Measurements from ENCODE around the gene RPS13. TPM values are rescaled to one million over a fixed set of nuclear protein-coding genes. Genes with fewer than 3 reads are reported as not detected.

Gene RPS13
- total and polyA plus RNA-seq, 9 of the 15 experiments (the other 6 are each of a cell fraction or from before 2014, with no cell fraction given): 1,267 to 3,714 (median 1,762) TPM

DNA sequence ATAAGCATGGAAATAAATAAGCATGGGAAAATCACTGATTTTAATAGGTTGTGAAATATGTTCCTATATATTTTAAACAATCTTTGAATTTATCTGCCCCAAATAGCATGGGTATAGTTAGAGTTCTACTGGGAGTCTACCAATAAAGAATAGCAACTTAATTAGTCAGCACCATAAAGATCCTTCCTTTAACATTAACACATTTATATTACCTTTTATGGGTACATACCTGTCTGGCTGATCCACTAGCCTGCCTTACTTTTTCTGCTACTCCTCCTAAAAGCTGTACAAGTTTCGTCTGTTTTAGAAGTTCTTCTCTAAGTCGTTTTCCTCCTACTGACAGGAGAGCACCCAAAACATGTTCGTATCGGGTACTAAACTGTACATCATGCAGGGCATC lies 39.8 kb upstream of the RPS13 start:
- Histone ChIP-seq H3K9ac (ENCODE audit: insufficient read depth in 1 of 2, low read depth in 2 of 2, low read length in 2 of 2) (no peak overlapping the region), H3K36me3 (ENCODE audit: control insufficient read depth, insufficient read depth, low read length) (peaks cover 14% of the 10 kb centered on the region; the same call in 1 of the 3 replicates), H3K4me2 (ENCODE audit: insufficient read depth, low read length) (no peak overlapping the region), H3K9me3 (replicated peaks; ENCODE audit: control insufficient read depth, insufficient read depth, low read depth, low read length) (no peaks in the 10 kb centered on the region), H3K27ac (ENCODE audit: extremely low read depth, low read depth, low read length) (no peak overlapping the region), H4K20me1 (replicated peaks; ENCODE audit: control insufficient read depth, insufficient read depth, low read length) (no peaks in the 10 kb centered on the region), H3K27me3 (ENCODE audit: control insufficient read depth in 2 of 2, insufficient read depth in 2 of 2, low read length in 2 of 2) (no peaks in the 10 kb centered on the region), H3K9me1 (ENCODE audit: control insufficient read depth, insufficient read depth, low read length) (no peaks in the 10 kb centered on the region), H3K4me3 (no peak overlapping the region), H2AFZ (ENCODE audit: low read depth, low read length) (no peak overlapping the region), H3K4me1 (replicated peaks in 1 of 2; ENCODE audit: control insufficient read depth in 2 of 2, insufficient read depth in 2 of 2, low read length in 2 of 2) (no peaks in the 10 kb centered on the region), H3K79me2 (ENCODE audit: control insufficient read depth, insufficient read depth, low read length) (no peaks in the 10 kb centered on the region)
- no TSS peak for BruUV-seq (replicated peaks)
- WGBS (ENCODE audit: insufficient coverage, low coverage, missing lambda C conversion rate): 89% methylated on average over 4 of the region's 4 CpGs
- intact Hi-C loops (cut with micrococcal nuclease): no loop called here
- no peak for DNase-seq (ENCODE audit: extremely low read depth in 1 of 4, low spot score in 3 of 4)
- POLR2A ChIA-PET: no interaction called here
- ATAC-seq: no peak
- FAIRE-seq: no peak
- in situ Hi-C loops (cut with MboI): no loop called here
- CTCF ChIA-PET (ENCODE audit: low intra/inter-chr PET ratio): no interaction called here
- TF ChIP-seq, protein P1, sequence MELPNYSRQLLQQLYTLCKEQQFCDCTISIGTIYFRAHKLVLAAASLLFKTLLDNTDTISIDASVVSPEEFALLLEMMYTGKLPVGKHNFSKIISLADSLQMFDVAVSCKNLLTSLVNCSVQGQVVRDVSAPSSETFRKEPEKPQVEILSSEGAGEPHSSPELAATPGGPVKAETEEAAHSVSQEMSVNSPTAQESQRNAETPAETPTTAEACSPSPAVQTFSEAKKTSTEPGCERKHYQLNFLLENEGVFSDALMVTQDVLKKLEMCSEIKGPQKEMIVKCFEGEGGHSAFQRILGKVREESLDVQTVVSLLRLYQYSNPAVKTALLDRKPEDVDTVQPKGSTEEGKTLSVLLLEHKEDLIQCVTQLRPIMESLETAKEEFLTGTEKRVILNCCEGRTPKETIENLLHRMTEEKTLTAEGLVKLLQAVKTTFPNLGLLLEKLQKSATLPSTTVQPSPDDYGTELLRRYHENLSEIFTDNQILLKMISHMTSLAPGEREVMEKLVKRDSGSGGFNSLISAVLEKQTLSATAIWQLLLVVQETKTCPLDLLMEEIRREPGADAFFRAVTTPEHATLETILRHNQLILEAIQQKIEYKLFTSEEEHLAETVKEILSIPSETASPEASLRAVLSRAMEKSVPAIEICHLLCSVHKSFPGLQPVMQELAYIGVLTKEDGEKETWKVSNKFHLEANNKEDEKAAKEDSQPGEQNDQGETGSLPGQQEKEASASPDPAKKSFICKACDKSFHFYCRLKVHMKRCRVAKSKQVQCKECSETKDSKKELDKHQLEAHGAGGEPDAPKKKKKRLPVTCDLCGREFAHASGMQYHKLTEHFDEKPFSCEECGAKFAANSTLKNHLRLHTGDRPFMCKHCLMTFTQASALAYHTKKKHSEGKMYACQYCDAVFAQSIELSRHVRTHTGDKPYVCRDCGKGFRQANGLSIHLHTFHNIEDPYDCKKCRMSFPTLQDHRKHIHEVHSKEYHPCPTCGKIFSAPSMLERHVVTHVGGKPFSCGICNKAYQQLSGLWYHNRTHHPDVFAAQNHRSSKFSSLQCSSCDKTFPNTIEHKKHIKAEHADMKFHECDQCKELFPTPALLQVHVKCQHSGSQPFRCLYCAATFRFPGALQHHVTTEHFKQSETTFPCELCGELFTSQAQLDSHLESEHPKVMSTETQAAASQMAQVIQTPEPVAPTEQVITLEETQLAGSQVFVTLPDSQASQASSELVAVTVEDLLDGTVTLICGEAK (IDR thresholded peaks at IDR 0.05): no peak
- TF ChIP-seq, protein P1 (CRISPR knock-in tag; IDR thresholded peaks at IDR 0.05): no peak
- no peak for TF ChIP-seq NR3C1 (CRISPR knock-in tag; IDR thresholded peaks at IDR 0.05)
- TF ChIP-seq ZNF445 (CRISPR knock-in tag; IDR thresholded peaks at IDR 0.05; ENCODE audit: low read depth): no peak
- TF ChIP-seq, protein P2, sequence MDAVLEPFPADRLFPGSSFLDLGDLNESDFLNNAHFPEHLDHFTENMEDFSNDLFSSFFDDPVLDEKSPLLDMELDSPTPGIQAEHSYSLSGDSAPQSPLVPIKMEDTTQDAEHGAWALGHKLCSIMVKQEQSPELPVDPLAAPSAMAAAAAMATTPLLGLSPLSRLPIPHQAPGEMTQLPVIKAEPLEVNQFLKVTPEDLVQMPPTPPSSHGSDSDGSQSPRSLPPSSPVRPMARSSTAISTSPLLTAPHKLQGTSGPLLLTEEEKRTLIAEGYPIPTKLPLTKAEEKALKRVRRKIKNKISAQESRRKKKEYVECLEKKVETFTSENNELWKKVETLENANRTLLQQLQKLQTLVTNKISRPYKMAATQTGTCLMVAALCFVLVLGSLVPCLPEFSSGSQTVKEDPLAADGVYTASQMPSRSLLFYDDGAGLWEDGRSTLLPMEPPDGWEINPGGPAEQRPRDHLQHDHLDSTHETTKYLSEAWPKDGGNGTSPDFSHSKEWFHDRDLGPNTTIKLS (IDR thresholded peaks at IDR 0.05; ENCODE audit: borderline replicate concordance, low read depth): no peak
- TF ChIP-seq TOE1 (IDR thresholded peaks at IDR 0.05; ENCODE audit: borderline replicate concordance): no peak
- TF ChIP-seq TOE1 (CRISPR knock-in tag; IDR thresholded peaks at IDR 0.05; ENCODE audit: borderline replicate concordance, low read depth): no peak
- no peak for TF ChIP-seq LARP7 (IDR thresholded peaks at IDR 0.05)
- no peak for TF ChIP-seq TAF9B (IDR thresholded peaks at IDR 0.05; ENCODE audit: partially characterized antibody)
- TF ChIP-seq, protein P3, sequence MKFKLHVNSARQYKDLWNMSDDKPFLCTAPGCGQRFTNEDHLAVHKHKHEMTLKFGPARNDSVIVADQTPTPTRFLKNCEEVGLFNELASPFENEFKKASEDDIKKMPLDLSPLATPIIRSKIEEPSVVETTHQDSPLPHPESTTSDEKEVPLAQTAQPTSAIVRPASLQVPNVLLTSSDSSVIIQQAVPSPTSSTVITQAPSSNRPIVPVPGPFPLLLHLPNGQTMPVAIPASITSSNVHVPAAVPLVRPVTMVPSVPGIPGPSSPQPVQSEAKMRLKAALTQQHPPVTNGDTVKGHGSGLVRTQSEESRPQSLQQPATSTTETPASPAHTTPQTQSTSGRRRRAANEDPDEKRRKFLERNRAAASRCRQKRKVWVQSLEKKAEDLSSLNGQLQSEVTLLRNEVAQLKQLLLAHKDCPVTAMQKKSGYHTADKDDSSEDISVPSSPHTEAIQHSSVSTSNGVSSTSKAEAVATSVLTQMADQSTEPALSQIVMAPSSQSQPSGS (CRISPR knock-in tag; IDR thresholded peaks at IDR 0.05): no peak
- no peak for TF ChIP-seq ZNF764 (CRISPR knock-in tag; IDR thresholded peaks at IDR 0.05; ENCODE audit: low read depth)
- no peak for TF ChIP-seq EGR1 (conservative IDR thresholded peaks at IDR 0.05)
